ENCODE data around the gene MFSD2B. TPM values are rescaled to one million over a fixed set of nuclear protein-coding genes. Genes with fewer than 3 reads are reported as not detected.
"Not testable (repeated sequence)": the region's sequence is repeated elsewhere in the genome, so short reads cannot be mapped to it uniquely, and the experiment has no call there.

Gene MFSD2B
- total RNA-seq, 4 donors from 2014 or later = not detected

DNA sequence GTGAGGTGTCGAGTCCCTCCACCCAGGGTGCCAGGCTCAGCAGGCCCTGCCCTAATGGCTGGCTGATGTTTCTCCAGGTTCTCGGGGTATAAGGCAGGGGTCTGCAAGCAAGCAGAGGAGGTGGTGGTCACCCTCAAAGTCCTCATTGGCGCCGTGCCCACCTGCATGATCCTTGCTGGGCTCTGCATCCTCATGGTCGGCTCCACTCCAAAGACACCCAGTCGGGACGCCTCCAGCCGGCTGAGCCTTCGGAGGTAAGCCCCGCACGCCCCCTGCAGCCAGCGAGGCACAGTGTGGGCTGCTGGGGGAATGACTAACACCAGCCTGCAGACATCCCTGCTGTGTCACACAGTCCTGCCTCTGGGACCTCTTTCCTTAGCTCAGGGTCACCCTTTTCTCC lies 14.1 kb downstream of the MFSD2B start:
- DNase-seq = no peak
- TF ChIP-seq, protein P1, sequence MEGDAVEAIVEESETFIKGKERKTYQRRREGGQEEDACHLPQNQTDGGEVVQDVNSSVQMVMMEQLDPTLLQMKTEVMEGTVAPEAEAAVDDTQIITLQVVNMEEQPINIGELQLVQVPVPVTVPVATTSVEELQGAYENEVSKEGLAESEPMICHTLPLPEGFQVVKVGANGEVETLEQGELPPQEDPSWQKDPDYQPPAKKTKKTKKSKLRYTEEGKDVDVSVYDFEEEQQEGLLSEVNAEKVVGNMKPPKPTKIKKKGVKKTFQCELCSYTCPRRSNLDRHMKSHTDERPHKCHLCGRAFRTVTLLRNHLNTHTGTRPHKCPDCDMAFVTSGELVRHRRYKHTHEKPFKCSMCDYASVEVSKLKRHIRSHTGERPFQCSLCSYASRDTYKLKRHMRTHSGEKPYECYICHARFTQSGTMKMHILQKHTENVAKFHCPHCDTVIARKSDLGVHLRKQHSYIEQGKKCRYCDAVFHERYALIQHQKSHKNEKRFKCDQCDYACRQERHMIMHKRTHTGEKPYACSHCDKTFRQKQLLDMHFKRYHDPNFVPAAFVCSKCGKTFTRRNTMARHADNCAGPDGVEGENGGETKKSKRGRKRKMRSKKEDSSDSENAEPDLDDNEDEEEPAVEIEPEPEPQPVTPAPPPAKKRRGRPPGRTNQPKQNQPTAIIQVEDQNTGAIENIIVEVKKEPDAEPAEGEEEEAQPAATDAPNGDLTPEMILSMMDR (IDR thresholded peaks at IDR 0.05) = no peak
- TF ChIP-seq POLR2A (IDR thresholded peaks at IDR 0.05) = no peak
- H3K27ac ChIP-seq = no peak overlapping the region
- H3K27me3 ChIP-seq = no peaks in the 10 kb centered on the region
- WGBS, 2 donors = 67 to 81% methylated on average over 8 to 10 of the region's 12 CpGs
- intact Hi-C loops (cut with DNase I) = no loop called here
- peaks cover 2 to 3% of the 10 kb centered on the region in 2 donors for H3K36me3 ChIP-seq
- no peaks in the 10 kb centered on the region for H3K9me3 ChIP-seq
- H3K4me3 ChIP-seq (replicated peaks in 1 of 3) = no peak overlapping the region
- H3K4me1 ChIP-seq = no peaks in the 10 kb centered on the region

DNA sequence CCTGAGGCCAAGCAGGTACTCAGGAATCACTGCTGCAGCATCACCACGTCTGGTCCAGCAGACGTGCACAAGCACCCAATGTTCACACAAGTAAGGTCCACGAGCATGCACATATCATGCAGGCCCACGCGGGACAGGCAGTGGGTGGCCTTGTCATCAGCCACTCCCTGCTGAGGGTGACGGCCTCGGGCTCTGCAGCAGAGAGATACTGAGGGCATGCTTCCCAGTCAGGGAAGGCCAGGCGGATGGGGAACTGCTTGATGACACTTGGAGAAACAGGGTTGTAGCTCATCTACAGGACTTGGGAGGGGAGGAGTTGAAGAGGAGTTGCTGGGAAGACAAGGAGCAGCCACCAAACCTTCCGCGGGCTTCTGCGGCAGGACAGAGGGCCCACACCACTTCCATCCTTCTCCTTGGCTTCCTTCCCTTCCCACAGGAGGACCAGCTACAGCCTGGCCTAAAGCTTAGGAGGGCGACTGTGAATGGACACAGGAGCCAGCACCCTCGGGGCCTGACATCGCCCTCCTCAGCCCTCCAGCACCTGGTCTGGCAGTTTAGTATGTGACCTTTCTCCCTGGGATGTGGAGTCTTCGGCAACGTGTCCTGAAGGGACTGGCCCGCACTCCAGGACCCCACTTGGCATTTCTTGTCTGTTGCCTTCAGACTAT lies 15.2 kb downstream of the MFSD2B start:
- Histone ChIP-seq H3K4me3 (replicated peaks in 1 of 3) (no peak overlapping the region), H3K9me3 (no peaks in the 10 kb centered on the region), H3K27me3 (no peaks in the 10 kb centered on the region), H3K36me3 (peaks cover 3 to 12% of the 10 kb centered on the region in 2 donors), H3K4me1 (no peaks in the 10 kb centered on the region), H3K27ac (no peak overlapping the region)
- DNase-seq = no peak
- 95 to 96% methylated on average over 17 of the region's 17 CpGs for WGBS, 2 donors
- TF ChIP-seq POLR2A (IDR thresholded peaks at IDR 0.05) = no peak
- intact Hi-C loops (cut with DNase I) = no loop called here

DNA sequence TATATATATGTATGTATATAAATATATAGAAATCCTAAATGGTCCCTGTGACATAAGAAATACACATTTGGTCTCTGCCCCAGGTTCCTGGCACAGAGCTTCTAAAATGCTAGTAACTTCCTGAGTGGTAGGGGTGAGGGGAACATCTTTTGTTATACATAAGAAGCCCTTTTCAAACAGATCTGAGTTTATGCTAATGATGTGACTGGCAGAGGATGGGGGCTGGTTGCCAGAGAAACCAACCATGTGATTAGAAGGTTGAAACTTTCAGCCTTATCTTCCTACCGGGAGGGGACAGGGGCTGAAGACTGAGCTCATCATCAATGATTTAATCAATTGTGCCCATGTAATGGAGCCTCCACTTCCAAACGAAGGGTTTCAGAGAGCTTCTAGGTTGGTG lies 16.3 kb downstream of the MFSD2B start:
- no peaks in the 10 kb centered on the region for H3K27me3 ChIP-seq
- no peaks in the 10 kb centered on the region for H3K4me1 ChIP-seq
- H3K4me3 ChIP-seq (replicated peaks in 1 of 3) = no peak overlapping the region
- DNase-seq = no peak
- TF ChIP-seq POLR2A (IDR thresholded peaks at IDR 0.05) = no peak
- TF ChIP-seq, protein P1 (IDR thresholded peaks at IDR 0.05) = no peak
- 64 to 67% methylated on average over 2 of the region's 2 CpGs for WGBS, 2 donors
- H3K27ac ChIP-seq = no peak overlapping the region
- intact Hi-C loops (cut with DNase I) = no loop called here
- H3K36me3 ChIP-seq = peaks cover 10 to 20% of the 10 kb centered on the region in 2 donors
- no peaks in the 10 kb centered on the region for H3K9me3 ChIP-seq

DNA sequence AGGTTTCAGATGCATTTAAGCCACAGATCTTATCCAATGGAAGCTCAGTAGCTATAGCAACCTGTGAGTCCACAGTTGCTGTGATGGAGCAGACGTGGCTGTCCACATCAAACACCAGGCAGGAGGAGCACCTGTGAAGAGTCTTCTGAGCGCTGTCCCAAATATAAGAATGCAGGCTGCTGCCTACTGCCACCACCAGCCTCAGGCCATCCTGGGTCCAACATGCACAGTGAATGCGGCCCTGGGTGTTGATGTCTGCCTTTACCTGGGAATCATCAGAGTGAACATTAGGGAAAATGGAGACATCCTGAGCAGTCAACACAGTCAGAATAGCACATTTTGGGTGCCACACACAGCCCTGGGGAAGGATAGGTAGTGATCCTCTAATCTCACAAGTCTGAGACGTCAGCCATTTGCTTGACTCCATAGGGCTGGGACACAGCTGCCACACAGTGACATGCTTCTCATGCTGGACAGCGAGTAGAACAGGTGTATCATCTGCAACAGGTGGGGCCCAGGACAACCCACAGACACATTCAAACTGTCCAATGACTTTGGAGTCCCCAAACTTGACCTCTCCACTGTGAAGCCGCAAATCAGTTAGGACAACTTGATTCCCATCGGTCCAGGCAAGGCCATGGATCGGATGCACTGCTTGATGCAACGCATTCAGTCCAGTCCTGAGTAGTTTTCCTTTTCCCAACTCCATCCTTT lies 29.1 kb downstream of the MFSD2B start:
- H3K9me3 ChIP-seq = no peaks in the 10 kb centered on the region
- peaks cover 12 to 13% of the 10 kb centered on the region in 2 donors for H3K36me3 ChIP-seq
- intact Hi-C loops (cut with DNase I) = no loop called here
- no peaks in the 10 kb centered on the region for H3K27me3 ChIP-seq
- DNase-seq = no peak
- H3K27ac ChIP-seq = no peak overlapping the region
- TF ChIP-seq POLR2A (IDR thresholded peaks at IDR 0.05) = no peak
- TF ChIP-seq, protein P1 (IDR thresholded peaks at IDR 0.05) = no peak
- 93 to 95% methylated on average over 9 of the region's 9 CpGs for WGBS, 2 donors
- H3K4me3 ChIP-seq (replicated peaks in 1 of 3) = no peak overlapping the region
- no peaks in the 10 kb centered on the region for H3K4me1 ChIP-seq

DNA sequence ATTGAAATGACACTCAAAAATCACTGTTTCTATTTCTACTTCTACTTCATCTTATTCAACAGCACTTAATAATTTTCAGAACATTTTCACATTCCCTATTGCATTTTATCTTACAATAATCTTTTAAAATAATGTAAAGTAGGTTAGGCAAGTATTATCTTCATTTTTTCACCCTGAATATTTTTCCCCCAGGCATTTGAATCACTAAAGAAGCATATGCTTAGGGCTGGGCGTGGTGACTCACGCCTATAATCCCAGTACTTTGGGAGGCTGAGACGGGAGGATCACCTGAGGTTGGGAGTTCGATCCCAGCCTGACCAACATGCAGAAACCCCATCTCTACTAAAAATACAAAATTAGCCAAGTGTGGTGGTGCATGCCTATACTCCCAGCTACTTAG lies 30.6 kb downstream of the MFSD2B start:
- intact Hi-C loops (cut with DNase I) = no loop called here
- Histone ChIP-seq H3K27ac (no peak overlapping the region), H3K9me3 (no peaks in the 10 kb centered on the region), H3K27me3 (no peaks in the 10 kb centered on the region), H3K4me1 (no peaks in the 10 kb centered on the region), H3K4me3 (replicated peaks in 1 of 3) (no peak overlapping the region), H3K36me3 (peaks cover 12 to 13% of the 10 kb centered on the region in 2 donors)
- 92 to 97% methylated on average over 4 of the region's 4 CpGs for WGBS, 2 donors
- no peak for DNase-seq
- TF ChIP-seq, protein P1 (IDR thresholded peaks at IDR 0.05) = no peak
- TF ChIP-seq POLR2A (IDR thresholded peaks at IDR 0.05) = no peak

DNA sequence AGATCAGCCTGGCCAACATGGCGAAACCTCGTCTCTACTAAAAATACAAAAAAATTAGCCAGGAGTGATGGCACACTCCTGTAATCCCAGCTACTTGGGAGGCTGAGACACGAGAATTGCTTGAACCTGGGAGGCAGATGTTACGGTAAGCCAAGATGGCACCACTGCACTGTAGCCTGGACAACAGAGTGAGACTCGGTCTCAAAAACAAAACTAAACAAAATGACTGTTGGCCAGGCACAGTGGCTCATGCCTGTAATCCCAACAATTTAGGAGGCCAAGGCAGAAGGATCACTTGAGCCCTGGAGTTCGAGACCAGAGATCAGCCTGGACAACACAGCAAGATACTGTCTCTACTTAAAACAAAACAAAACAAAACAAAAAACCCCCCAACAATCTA lies 33.2 kb downstream of the MFSD2B start:
- H3K4me3 ChIP-seq (replicated peaks in 1 of 3); DNase-seq; H3K9me3 ChIP-seq; intact Hi-C loops (cut with DNase I); H3K4me1 ChIP-seq; H3K27me3 ChIP-seq; H3K27ac ChIP-seq: not testable (repeated sequence)
- H3K36me3 ChIP-seq = peaks cover 8 to 12% of the 10 kb centered on the region in 2 donors
- WGBS, 2 donors = 96 to 97% methylated on average over 6 of the region's 6 CpGs
